ENCODE data around the gene PARP4. TPM values are rescaled to one million over a fixed set of nuclear protein-coding genes. Genes with fewer than 3 reads are reported as not detected.
"Not testable (repeated sequence)": the region's sequence is repeated elsewhere in the genome, so short reads cannot be mapped to it uniquely, and the experiment has no call there.

The PARP4 gene
- total RNA-seq, 1 donor from 2014 or later, result 24.7 TPM

- intact Hi-C loops (cut with DNase I), result no loop called here
- DNase-seq, result no peak
- no peak for ATAC-seq (ENCODE audit: poor library complexity)
Observed at GRCh38 chr13:24460256-24460655, 52.3 kb downstream of the PARP4 start.

DNA sequence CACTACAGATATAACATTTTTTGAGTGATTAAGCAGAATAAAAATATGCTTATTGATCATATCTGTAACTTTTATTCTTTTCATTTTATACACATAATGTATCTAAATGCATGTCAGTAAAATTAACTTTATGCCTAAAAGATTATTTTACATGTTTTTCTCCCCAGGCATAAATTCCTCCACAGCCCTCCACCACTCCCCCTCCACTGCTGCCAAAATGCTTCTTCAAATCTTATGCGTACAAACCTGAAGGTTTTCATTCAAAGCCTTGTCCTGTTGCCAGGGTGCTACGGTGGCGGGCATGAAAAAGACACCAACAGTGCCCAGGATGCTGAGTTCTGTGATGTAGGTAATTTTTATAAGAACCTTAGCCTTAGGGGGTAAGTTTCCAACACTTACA, 52.9 kb downstream of the PARP4 start:
- intact Hi-C loops (cut with DNase I), result no loop called here
- DNase-seq (no peak), ATAC-seq (ENCODE audit: poor library complexity) (no peak)

- intact Hi-C loops (cut with DNase I), result no loop called here
- peak; percentile 36 for ATAC-seq (ENCODE audit: poor library complexity)
- no peak for DNase-seq
Observed at GRCh38 chr13:24459234-24459633, 53.3 kb downstream of the PARP4 start.

GRCh38 chr13:24458736-24459135, 53.8 kb downstream of the PARP4 start:
- intact Hi-C loops (cut with DNase I), result no loop called here
- ATAC-seq (ENCODE audit: poor library complexity), result no peak
- no peak for DNase-seq

DNA sequence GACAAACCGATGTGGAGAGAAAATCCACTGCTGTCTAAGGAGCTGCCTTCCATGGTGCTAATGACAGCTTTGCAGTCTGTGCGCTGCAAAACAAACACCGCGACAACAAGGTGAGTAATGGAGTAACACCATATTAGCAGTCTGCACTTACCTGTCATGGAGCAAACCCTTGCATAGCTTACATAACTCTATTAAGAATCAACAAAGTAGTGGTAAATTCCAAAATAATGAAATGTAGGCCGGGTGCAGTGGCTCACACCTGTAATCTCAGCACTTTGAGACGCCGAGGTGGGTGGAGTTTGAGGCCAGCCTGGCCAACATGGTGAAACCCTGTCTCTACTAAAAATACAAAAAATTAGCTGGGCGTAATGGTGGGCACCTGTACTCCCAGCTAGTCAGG, 56.2 kb downstream of the PARP4 start:
- ATAC-seq (ENCODE audit: poor library complexity) (no peak), DNase-seq (no peak)
- intact Hi-C loops (cut with DNase I), result no loop called here

- intact Hi-C loops (cut with DNase I), result no loop called here
- no peak for ATAC-seq (ENCODE audit: poor library complexity)
- no peak for DNase-seq
Observed at GRCh38 chr13:24454056-24454455, 58.5 kb downstream of the PARP4 start.

GRCh38 chr13:24452044-24452443, 60.5 kb downstream of the PARP4 start:
- DNase-seq (no peak), ATAC-seq (ENCODE audit: poor library complexity) (no peak)
- intact Hi-C loops (cut with DNase I), result no loop called here

- peak; percentile 68 for DNase-seq
- ATAC-seq (ENCODE audit: poor library complexity), result peak; percentile 81
- intact Hi-C loops (cut with DNase I), result no loop called here
Observed at GRCh38 chr13:24450530-24450929, 62.0 kb downstream of the PARP4 start.

GRCh38 chr13:24444851-24445250, 67.7 kb downstream of the PARP4 start:
- intact Hi-C loops (cut with DNase I); DNase-seq: not testable (repeated sequence)

DNA sequence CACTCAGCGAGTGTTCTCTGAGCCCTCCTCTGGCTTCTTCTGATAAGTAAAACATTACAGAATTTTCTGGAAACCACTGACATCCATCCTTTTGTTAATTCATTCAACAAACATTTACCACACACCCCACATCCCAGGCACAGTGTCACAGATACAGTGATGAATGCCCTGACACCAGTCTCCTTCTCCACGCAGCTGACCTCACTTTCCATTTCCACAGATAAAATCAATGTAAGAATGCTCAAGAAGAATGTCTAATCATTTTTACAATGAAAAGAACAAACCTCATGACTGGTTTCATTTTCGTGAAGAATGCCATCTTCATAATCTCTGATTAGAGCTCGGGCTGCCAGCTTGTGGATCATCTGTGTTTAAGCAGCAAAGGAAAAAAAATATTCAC, 69.2 kb downstream of the PARP4 start:
- DNase-seq, result no peak
- intact Hi-C loops (cut with DNase I), result no loop called here
- ATAC-seq (ENCODE audit: poor library complexity), result no peak

More at GRCh38 chr13:24444851-24445250, 67.7 kb downstream of the PARP4 start:
- not testable (repeated sequence) for ATAC-seq (ENCODE audit: poor library complexity)

- intact Hi-C loops (cut with DNase I), result not testable (repeated sequence)
Observed at GRCh38 chr13:24426045-24426444, 86.5 kb downstream of the PARP4 start.

DNA sequence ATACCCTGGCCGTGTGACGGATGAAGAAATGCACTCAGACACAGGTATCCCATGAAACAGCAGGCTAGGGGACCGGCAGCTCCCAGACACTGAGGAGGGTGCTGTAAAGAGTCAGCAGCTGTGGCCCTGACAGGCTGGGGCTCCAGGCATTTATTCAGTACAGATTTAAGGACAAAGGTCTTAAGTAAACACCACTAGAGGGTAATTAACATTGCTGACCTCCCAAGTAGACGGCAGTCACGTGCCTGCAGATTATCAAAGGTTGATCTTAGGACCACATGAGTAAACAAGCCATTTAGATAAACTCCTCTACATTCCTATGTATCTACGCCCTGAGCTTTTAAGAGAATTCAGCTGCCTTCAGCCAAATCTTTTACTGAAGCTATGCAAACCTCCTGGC, 92.9 kb downstream of the PARP4 start:
- DNase-seq; intact Hi-C loops (cut with DNase I); ATAC-seq (ENCODE audit: poor library complexity): not testable (repeated sequence)

More at GRCh38 chr13:24426045-24426444, 86.5 kb downstream of the PARP4 start:
- ATAC-seq (ENCODE audit: poor library complexity); DNase-seq: not testable (repeated sequence)

GRCh38 chr13:24407844-24408243, 104.7 kb downstream of the PARP4 start:
- DNase-seq, result no peak
- intact Hi-C loops (cut with DNase I), result no loop called here
- no peak for ATAC-seq (ENCODE audit: poor library complexity)

- intact Hi-C loops (cut with DNase I), result no loop called here
- ATAC-seq (ENCODE audit: poor library complexity) (no peak), DNase-seq (no peak)
Observed at GRCh38 chr13:24406524-24406923, 106.1 kb downstream of the PARP4 start.

DNA sequence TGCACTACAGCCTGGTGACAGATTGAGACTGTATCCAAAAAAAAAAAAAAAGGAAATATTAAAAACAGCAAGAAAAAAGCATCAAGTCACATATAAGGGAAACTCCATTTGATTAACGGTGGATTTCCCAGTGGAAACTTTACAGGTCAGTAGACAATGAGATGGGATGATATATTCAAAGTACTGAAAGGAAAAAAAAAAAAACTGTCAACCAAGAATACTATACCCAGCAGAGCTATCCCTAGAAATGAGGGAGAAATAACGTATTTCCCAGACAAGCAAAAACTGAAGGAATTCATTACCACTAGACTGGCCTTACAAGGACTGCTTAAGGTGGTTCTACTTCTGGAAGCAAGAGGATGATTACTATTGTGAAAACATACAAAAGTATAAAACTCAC, 115.8 kb downstream of the PARP4 start:
- intact Hi-C loops (cut with DNase I), result no loop called here

GRCh38 chr13:24392972-24393371, 119.6 kb downstream of the PARP4 start:
- ATAC-seq (ENCODE audit: poor library complexity) (no peak), DNase-seq (no peak)
- intact Hi-C loops (cut with DNase I), result no loop called here

More for the DNA sequence above, 115.8 kb downstream of the PARP4 start:
- ATAC-seq (ENCODE audit: poor library complexity) (no peak), DNase-seq (no peak)

DNA sequence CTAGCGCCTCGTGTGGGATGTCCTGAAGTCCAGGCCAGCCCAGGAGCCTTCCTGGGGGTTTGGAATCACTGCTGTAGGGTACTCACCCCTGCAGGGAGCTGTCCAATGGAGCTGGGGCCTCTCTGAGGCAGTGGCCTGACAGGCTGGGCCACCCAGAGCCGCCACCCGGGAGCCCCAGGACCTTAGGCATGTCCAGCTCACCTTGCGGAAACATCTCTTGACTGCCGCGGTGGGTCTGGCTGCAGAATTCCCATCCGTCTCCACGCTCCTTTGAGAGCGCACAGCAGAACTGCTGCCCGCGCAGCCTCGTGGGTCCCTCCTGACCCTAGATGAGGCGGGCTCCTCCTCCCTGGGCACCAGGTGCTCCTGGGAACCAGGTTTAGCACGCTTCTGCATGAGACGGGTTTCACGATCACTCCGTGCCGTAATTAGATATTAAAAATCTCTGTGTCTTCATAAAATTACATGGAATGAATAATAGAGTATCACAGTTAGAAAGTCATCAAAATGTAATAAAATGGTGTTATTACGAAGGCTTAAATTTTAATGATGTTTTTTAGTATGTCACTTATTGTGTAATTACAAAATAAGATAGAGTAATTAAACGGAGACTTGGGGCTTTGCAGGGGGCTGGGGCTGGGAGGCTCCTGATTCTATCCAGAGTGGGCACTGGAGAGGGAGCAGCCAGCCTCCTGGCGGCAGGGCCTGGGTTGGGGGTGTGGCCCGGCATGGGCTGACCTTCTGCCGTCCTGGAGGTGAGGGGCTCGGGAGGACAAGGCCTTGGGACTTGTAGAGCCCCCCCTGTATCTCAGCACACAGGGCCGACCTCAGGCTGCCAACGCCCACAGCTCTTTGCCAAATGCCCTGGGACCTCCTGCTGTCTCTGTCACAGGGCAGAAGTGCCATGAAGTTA, 120.6 kb downstream of the PARP4 start:
- intact Hi-C loops (cut with DNase I); ATAC-seq (ENCODE audit: poor library complexity): not testable (repeated sequence)

GRCh38 chr13:24390795-24391194, 121.8 kb downstream of the PARP4 start:
- intact Hi-C loops (cut with DNase I); DNase-seq; ATAC-seq (ENCODE audit: poor library complexity): not testable (repeated sequence)

More for the DNA sequence above, 120.6 kb downstream of the PARP4 start:
- not testable (repeated sequence) for DNase-seq

GRCh38 chr13:24389506-24389905, 123.1 kb downstream of the PARP4 start:
- intact Hi-C loops (cut with DNase I), result no loop called here
- no peak for ATAC-seq (ENCODE audit: poor library complexity)
- DNase-seq, result no peak

DNA sequence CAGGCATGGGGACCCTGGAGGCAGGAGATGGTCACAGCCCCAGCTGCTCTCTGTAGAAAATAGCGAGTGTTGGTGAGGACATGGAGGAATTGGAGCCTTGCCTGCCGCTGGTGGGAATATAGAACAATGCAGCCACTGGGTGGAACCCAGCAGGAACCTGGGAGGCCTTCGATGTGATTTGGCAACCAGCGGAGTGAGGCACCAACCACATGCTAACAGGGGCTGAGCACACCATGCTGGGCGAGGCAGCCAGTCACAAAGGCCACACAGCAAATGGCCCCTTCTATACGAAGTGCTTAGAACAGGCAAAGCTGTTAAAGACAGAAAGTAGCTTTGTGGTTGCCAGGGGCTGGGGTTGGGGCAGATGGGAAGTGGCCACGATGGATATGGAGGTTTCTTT, 123.8 kb downstream of the PARP4 start:
- ATAC-seq (ENCODE audit: poor library complexity); intact Hi-C loops (cut with DNase I); DNase-seq: not testable (repeated sequence)

All from Right ventricle myocardium superior (tissue), 1 donor.